ENCODE results near the gene RAD51B.

Gene RAD51B

GRCh38 chr14:68401317-68401716 is 581.7 kb downstream of the RAD51B start:
- DNase-seq: no peak

GRCh38 chr14:68401855-68402254 is 582.3 kb downstream of the RAD51B start:
- no peak for DNase-seq

DNA sequence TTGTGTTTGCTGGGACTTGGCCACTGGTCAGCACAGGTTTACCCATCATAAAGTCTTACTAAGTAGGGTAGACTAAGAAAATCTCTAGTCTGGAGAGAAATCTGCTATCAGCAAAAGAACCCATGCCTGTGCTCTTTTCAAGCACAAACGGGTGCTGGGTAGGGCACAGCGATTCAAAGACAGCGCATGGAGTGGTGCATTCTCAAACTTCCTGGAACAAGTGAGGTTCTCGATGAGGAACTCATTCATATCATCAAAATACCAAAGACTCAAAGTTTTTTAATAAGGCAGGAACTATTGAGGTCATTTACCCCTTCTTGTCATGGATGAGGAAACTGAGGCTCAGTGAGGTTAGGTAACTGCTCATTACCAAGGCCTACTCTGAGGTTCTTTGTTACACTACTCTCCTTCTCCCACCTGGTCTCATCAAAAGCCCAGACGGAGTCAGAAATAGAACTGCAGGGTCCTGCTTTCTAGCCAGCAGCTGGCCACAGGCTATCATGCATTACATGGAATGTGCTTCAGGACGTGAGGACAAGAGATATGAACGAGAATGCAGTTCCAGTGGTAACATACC is 583.0 kb downstream of the RAD51B start:
- no peak for DNase-seq

DNA sequence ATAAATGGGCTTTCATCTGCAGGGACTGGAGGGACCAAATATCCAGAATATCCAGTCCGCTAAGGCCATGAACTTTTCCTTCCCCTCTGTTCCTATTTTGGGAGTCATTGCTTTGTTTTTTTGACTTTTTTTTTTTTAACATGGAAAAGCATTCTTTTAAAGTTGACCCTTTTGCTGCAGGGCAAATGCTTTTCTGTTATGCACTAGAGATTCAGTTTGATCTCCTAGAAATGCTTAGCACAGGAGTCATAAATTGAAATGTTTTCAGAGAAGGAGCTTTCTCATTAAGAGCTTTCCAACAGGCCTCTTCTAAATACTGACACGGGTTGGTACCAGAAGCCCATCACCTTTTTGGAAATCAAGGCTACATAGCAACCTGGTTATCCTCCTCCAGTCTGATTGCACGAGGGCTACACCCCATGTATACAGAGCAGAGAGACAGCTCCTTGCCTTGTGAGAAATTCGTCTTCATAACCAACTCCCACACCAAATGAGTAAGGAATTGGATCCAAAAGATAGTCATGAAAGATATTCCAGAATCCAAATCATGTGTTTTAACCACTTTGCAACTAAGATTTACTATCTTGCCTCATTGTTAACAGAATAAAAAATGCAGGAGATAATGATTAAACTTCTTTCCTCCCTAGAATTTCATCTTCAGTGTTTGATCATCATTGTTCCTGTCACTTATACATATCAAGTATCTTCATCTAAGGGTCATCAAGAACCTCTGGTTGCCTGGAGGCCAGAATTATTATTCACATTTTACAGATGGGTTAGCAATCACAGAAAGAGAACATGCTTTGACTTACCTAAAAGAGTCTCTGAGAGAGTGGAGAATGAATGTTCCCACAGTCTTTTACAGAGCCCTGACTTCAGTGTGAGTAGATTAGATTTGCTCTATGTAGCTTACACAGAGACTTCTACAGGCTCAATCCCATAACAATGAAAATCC is 583.9 kb downstream of the RAD51B start:
- DNase-seq: no peak

GRCh38 chr14:68404146-68404527 is 584.6 kb downstream of the RAD51B start:
- no peak for DNase-seq

DNA sequence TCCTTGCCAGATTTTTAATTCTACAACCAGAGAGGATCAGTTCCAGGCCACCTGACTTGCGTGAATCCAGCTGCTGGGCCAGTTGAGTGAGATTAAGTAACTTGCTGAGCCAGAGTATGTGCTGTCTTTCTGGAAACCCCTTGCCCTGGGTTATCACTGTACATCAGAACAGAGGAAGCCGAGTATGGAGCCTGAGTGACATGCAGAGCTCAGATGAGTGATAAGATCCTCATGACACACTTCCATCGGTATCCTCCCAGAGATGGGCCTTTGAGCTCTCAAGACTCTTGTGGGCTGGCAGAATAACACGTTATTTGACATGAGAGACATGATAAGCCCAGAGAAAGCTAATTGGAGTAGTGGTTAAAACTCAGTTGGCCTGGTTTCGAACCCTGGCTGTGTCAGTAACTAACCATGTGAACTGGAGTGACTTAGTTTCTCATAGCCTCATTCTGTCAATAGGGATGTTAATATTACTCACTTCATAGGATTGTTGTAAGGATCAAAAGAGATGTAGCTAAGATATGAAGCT is 585.1 kb downstream of the RAD51B start:
- DNase-seq: no peak

DNA sequence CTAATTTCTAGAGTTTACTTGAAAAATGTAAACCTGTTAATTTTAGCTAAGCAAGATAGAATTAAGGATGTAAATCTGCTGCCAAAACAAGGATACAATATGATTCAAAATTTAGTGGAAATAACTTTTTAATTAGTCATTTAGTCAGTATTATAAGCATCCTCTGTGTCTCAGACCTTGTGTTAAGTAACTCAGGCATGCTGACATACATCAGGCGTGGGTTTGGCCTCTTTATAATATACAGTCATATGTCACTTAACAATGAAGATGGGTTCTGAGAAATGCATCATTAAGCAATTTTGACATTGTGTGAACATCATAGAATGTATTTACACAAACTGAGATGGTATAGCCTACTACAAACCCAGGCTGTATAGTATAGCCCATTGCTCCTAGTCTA is 586.4 kb downstream of the RAD51B start:
- DNase-seq: no peak

DNA sequence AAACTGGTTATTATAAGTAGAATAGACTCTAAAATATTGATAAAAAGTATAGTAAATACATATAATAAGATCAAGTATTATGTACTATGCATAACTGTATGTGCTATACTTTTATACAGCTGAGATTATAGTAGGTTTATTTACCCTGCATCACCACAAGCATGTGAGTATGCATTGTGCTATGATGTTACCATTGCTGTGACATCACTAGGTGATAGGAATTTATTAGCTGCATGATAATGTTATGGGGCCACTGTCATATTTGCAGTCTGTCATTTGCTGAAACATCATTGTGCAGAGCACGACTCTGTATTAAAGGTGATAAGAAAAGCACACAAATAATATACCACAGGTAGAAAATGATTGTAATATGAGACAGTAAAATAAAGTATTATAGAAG is 587.7 kb downstream of the RAD51B start:
- no peak for DNase-seq

DNA sequence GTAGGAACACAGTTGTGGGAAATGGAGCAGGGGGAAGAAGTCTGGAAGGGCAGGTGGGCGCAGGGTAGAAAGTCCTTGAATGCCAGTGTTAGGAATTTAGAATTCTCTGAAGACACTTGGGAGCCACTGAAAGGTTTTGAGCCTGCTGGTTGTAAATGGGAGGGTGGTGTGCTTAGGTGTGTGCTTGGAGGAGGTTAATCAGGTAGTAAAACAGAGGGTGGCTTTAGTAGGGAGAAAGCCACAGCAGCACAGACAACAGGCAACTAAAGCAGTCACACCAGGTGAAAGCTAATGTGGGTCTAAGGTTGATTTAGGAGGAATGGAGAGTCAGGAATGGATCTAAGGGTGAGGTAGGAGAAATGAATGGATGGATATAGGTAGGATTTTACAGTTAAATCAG is 588.2 kb downstream of the RAD51B start:
- DNase-seq: no peak

DNA sequence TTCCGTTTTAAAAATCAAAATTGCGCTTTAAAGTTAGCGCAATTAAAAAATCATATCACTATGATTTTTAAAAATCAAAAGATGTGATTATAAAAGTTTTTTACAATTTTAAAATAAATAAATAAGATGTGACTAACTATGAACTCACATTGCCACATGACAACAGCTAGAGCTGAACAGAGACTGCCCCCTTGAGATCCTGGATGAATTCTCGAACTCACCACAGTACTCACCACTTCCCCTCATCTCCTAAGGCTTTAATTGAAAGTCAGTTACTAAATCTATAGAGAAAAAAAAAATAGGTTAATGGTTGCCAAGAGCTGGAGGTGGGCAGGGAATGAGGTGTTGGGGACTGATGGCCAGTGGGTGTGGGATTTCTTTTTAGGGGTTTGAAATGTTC is 589.1 kb downstream of the RAD51B start:
- DNase-seq: no peak

DNA sequence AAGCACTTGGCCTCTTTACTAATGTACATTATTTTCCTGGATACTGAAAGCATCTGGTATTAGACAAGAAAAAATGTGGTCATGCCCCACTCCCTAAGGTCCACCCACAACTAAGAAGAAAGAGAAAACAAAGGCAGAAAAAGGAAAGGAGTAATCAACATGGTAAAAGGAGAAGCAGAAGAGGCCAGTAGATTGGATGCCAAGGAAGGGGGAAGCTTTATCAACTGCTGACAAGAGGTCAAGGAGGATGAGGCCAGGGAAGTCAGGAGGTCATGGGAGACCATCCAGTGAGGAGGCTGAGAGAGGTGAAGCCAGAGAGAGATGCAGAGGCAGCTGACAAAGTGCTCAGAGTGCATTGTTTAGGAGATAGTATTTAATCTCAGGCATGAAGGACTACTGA is 589.8 kb downstream of the RAD51B start:
- DNase-seq: no peak

GRCh38 chr14:68412505-68413465 is 593.2 kb downstream of the RAD51B start:
- DNase-seq: no peak

DNA sequence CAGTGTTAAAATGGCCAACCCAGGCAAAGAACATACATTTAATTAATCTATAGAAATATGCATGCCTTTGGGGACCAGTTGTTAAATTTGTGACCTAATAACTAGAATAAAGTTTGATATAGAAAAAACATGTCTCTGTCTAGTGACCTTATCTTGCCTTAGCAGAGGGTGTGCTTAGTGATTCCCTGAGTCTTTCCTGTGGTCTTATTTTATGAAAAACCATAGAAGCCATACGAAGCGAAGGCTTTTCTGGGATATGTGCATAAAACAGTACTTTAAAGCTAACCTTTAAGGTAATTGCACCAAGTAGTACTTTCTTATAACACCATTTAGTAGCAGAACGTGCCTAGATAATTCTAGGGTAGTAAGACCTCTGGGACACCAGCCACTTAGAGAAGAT is 593.9 kb downstream of the RAD51B start:
- DNase-seq: no peak

DNA sequence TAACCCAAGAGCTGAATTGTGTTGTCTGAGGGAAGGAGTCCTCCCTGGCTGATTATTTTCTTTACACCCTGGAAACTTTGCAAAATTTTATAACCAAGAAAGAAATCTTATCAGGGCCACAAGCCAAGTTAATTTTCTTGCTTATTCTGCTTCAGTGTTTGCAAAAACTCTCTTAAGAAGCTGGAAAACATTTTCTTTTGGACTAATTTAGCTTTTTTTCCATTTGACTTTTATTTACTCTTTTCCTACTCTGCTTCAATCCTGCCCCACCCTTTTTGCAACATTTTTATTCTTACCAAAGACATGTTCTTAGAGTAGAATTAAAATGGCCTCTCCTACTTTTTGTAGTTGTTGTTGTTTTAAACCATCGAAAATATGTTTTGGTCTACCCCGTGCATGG is 594.5 kb downstream of the RAD51B start:
- no peak for DNase-seq

- DNase-seq: no peak
Observed at GRCh38 chr14:68416171-68416570, 596.6 kb downstream of the RAD51B start.

DNA sequence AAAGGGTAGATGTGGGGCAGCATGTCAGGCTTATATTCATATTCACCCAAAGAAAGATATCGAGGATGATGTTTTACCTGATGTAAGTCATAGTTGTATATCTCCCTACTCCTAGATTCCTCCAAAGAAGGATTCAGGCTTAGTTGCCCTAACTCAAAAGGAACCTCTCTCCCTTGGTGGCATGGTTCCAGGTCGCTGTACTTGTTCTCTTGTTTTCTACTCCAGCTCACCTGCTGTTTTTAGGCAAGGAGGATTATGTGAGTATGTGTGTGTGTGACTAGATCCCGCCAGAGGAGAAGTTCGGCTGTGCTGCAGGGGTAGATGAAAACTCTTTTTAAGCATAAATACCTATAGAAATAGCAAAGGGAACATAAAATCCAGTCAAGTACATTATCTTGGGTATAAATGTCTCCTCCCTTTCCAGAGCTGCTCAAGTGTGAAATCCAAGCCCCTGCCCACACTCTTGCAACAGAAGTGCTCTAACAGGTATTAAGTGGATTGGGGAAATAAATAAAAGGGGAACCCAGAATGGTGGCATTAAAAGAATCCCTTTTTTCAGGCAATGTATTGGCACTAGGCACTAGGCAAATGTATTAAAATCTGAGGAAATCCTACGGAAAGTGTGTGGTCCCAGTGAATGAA is 597.6 kb downstream of the RAD51B start:
- no peak for DNase-seq

GRCh38 chr14:68418174-68419118 is 598.9 kb downstream of the RAD51B start:
- DNase-seq: no peak

DNA sequence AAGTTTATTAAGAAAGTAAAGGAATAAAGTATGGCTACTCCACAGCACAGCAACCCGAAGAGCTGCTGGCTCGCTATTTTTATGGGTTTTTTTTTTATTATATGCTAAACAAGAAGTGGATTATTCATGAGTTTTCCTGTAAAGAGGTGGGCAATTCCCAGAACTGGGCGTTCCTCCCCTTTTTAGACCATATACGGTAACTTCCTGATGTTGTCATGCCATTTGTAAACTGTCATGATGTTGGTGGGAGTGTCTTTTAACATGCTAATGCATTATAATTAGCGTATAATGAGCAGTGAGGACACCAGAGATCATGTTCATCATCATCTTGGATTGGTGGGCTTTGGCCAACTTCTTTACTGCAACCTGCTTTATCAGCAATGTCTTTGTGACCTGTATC is 600.8 kb downstream of the RAD51B start:
- DNase-seq: no peak

DNA sequence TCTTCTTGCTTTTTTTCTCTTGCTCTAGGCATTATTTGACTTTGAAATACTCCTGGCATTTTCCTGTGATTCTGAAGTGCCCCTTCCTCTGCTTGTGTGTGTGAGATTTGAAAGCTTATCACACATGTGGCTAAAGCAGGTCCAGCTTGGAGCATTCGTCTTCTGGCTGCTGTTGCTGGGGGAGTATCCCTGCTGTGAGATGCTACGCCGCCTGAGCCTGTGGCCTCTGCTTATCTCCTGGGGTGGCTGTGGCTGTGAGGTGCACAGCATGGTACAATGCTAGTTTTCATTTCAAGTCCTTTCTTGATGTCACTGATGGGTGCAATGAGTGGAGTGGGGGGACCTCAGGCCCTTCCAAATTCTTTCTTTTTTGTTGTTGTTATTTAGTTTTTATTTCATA is 601.5 kb downstream of the RAD51B start:
- no peak for DNase-seq

GRCh38 chr14:68423686-68424085 is 604.1 kb downstream of the RAD51B start:
- DNase-seq: no peak

DNA sequence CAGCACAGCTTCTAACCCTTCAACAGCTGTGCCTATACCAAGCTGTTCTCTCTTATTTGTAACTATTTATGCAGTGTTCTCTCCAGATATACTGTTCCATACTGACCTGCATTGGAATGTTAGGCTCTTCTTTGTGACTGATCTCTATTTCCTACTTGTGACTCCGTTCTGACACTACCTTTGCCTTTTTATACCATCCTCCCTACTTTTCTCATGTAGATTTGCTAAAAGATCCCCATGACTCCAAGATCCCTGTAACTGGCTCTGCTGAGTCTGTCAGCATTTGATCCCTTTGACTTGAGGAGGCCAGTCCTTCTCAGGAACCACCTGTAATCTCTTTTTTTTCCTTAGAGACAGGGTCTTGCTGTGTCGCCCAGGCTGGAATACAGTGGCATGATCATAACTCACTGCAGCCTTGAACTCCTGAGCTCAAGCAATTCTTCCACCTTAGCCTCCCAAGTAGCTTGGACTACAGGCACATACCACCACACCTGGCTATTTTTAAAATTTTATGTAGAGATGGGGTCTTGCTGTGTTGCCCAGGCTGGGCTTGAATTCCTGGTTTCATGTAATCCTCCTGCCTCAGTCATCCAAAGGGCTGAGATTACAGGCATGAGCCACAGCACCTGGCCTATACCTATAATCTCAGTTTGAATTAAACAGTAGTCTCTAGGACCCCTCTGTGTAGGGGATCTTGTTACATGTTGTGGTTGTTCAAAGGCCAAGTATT is 605.0 kb downstream of the RAD51B start:
- DNase-seq: no peak

Data from NCI-H510A (cell line).